ENCODE results near the gene ATG4B.

Gene ATG4B

DNA sequence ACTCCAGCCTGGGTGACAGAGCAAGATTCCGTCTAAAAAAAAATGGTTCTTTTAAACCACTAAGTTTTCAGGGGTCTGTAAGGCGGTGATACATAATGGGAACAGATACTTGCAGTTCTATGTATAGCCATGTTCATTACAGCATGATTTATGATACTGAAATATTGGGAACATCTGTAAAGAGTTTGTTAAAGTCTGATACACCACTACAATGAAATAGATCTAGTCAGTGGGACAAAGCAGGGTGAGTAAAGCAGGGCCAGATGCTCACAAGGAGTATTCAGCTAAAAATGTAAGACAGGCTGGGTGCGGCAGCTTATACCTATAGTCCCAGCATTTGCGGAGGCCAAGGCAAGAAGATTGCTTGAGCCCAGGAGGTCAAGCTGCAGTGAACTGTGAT is 58.2 kb downstream of the ATG4B start:
- DNase-seq, result no peak

DNA sequence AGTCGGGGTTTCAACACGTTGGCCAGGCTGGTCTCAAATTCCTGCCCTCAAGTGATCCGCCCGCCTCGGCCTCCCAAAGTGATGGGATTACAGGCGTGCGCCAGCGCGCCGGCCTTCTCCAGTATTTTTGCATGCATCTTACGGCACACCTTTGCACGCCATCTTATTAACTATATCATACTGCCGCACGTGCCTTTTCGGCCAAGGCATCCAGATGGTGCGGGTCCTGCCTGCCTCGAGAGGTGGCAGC is 63.6 kb downstream of the ATG4B start:
- peak; percentile 95 for DNase-seq

DNA sequence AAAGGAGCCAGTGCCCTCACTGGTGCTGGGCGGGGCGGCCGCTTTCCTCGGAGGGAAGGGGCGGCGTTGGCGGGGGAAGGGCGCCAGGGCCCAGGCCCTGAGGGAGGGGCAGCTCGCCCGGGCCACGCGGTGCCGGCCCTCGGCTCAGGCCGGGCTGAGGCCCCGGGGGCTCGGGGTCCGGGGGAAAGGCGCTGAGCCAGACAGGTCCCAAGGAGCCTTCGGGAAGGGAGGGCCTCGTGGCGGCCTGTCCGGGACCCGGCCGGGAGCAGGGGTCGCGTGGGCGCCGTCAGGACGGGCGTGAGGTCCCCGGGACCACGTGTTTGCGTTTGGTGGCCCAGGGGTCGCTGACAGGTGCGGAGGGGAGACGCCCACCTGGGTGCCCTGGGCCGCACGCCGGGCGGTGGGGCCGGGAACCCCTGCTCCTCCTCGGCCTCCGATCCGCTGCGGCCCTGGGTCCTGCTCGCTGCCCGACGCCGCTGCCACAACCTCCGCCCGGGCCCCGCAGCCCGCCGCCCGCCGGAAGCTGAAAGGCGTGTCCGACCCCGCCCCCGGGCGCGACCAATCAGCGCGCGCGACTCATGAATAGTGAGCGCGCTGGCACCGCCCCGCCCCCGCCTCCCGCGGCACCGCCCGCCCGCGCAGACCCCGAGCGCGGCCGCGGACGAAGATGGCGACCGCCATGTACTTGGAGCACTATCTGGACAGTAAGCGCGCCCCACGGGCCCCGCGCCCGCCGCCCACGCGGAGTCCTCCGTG is 64.1 kb downstream of the ATG4B start, which contains the start of gene ING5:
ING5 (plus strand) TSS at position 641 of the 756 bp plus-strand sequence; CDS start at position 668, 27 bp downstream.
- peak; percentile 83 for DNase-seq

DNA sequence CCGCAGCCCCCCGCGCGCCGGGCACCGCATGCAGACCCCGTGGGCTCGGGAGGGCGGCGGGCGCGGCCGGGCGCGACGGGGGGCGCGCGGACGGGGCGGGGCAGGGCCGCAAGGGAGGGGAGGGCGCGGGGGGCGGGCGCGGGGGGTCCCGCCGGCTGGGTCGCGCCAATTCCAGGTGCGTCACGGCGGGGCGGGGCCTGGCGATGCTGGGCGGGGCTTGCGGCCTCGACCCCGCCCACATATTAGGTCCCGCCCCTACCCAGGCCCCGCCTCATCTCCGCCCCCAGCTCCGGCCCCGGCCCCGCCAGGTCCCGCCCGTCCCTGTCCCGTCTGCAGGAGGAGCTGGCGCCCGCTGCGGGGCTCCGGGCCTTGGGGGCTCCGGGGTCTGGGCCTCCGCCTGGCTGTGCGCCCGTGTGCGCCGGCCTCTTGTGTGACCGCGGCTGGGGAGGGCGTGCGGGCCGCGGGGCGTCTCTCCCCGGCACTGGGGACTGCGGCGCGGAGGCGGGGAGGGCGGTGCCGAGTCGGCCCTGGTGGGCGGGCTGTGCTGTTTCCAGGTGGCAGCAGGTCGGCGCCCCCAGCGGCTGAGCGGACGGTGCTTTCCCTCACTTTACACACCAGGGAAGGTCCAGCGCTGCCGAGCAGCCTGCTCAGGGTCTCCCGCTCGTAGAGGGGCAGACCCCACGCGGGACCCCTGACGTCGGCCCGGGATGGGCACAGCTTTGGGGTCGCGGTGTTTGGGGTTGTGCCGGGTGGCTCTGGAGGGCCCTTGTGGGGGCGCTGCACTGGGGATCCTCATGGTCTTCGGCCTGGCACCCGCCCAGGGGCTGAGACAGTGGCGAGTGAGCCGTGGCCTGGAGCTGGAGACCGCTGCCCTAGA is 64.9 kb downstream of the ATG4B start:
- DNase-seq, result peak; percentile 77

DNA sequence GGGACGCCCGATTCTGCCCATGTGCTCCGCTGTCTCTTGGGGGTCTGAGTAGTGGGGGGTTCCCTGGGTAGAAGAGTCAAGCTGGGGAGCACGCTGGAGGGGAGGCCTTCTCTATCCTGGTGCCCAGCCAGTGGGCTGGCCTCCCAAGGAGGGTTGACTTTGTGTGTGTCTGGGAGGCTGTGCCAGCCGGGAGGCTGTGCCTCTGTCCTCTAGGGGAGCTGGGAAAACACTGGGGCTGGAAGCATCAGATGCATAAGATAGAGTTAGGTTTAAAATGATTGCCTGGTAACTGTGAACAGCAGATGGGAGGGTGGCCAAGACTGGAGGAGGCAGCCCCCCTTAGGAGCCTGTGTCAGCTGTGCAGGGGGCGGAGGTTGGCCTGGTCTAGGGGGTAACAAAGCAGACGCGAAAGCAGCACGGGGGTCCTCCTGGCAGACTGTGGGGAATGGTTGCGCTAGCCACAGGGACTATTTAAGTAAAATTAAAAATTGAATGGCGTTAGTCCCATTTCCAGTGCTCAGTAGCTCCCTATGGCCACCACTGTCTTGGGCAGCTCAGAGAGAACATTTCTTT is 65.6 kb downstream of the ATG4B start:
- DNase-seq, result no peak

DNA sequence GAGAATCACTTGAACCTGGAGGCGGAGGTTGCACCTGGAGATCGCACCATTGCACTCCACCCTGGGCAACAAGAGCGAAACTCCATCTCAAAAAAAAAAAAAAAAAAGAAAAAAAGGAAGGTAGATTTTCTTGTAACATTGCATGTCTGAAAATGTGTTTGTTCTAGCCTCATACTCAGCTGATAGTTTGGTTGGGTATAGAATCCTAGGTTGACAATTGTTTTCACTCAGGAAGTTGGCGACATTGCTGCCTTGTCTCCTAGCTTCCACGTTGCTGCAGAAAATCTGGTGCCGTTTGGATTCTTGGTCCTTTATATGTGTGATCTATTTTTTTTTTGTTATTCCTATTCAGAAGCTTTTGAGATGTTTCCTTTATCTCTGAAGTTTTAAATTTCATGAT is 69.0 kb downstream of the ATG4B start:
- no peak for DNase-seq

DNA sequence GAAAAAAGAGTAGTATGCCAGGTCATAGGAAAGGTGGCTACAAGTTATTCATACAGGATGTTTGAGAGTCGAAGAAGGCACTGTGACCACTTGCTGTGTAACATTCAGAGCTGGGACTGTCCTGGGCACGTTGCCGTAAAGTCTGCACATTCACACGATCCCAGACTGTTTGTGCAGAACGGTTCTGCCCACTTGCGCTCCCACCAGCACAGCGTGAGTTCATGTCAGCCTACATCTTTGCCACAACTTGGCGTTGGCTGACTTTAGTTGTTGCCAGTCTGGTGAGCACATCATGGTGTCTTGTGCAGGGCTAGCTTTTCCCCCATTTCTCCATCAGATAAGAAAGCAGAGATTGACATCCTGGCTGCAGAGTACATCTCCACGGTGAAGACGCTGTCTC is 71.4 kb downstream of the ATG4B start:
- DNase-seq, result no peak

DNA sequence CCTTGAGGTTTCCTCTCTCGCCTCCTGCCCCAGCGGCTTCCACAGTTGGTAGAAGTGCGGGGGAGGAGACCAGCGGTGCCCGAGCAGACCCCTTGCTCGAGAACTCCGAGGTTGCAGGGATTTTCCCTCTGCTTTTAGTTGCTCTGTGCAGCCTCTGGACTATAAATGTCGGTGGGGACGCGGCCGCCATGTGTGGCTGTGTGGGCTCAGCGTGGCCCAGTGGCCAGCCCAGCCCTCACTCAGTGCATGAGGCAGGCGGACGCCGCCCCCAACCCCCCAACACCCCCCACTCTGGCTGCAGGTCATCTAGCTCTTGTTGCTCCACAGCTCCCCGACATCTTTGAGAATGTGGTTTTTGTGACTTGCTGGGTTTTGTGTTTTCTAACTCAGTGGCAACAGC is 81.6 kb downstream of the ATG4B start:
- DNase-seq, result no peak

DNA sequence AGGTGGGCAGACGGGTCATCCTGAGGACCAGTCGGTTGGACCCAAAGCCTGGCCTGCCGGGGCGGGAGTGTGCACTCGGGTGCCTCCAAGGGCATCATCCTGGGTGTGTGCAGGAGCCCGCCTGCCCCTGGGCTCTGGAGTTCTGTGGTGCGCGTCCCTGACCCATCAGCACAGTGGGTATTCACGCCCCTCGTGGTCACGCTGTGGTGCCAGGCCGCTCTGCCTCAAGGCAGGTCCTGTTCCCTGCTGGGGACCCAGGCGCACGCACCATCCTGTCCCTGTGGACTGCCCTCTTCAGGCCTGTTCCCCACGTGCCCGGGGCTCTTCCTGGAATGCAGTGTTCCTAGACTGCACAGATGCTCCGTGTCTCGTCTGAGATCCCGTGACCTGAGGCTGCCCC is 82.6 kb downstream of the ATG4B start:
- DNase-seq, result no peak

DNA sequence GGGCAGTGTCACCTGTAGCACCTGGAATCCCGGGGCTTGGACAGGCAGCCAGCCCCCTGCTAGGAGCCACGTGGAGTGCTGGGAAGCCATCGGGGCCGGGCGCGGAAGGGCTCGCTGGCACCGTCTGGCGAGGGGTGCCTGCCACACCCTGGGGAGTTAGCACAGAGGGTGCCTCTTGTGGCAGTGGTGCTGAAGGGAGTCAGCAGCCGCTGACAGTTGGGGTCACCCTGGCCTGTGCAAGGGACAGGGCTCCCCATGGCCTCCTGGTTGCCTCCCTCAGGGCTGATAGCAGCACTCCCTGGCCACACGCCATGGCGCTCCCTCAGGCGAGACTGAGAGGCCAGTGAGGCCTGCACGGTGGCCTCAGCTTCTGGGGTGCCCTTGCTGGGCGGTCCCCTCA is 83.1 kb downstream of the ATG4B start:
- DNase-seq, result no peak

DNA sequence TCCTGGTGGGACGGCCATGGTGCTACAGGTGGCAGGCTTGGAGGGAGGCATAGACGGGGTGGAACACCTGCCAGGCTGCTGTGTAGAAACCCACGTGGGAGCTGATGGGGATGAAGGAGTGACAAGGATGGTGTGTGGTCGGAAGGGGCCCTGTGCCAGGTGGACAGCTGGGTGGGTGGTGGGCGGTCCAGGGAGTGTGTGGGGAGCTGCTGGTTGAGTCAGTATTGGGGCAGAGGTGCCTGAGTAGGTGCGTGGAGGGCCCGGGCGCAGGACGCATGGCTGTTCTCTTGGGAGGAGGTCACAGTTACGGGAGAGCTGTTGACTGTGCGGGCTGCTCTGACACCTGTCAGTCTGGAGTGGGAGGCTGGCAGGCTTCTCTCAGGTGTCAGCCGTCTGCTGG is 84.4 kb downstream of the ATG4B start:
- DNase-seq, result no peak

DNA sequence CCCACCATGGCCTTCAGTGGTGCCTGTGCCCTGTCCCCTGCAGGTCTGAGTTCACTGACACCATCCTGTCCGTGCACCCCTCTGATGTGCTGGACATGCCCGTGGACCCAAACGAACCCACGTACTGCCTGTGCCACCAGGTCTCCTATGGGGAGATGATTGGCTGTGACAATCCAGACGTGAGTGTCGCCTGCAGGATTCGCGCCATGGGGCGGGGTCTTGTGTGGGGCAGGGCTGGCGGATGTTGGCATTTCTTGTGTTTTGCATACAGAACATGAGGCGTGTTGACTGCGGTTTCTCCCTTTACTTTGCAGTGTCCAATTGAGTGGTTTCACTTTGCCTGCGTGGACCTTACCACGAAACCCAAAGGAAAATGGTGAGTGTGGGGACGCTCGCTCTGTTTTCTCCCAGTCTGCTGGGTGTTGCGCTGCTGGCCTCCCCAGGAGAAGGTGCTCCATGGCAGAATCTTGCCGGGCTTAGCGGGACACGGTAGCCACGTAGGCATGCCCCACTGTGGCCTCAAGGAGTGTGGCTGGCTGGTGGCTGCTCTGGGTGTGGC is 85.5 kb downstream of the ATG4B start:
- DNase-seq, result no peak
